ENCODE measurements around the gene SPDEF.

Gene SPDEF

DNA sequence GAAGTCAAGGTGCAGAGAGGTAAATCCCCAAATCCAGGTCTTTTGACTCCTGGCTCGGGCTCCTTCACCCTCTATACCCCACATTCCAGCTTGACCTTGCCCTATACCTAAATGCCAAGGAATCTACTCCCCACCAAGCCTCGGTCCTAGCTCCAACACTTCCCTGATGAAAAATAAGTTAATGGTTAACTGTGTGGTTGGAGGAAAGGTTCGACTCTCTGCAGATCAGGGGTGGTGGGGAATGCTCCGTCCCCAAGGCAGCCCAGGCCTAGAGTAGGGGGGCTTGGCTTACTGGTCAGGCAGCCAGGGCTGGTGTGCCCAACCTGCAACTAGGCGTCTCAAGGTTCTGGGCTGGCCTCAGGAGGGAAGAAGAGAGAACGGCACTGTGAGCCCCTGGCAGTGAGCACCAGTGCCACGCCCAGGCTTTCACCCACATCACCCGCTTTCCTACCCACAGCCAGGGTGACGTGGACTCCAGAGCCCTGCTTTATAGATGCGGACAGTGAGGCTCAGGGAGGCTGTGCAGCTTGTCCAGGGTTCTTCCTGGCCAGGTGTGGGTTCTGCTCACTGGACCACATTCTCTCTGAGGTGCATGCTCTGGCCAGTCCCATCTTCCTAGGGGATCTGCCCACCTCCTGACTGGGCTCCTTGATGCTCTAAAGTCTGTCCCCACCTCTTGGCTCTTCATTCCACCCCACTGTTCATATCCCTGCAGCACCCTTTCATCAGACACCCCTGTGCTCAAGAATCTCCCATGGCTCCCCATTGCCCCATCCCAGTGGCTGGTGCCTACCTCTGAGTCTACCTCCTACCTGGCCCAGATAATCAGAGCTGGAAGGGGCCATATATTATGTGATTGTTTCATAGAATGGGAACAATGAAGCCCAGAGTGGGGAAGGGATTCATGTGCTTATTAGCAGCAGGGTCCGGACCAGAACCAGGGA is 8.2 kb downstream of the SPDEF start:
- DNase-seq (ENCODE audit: extremely low spot score, insufficient read length, low read depth) (no peak), FAIRE-seq (no peak)

DNA sequence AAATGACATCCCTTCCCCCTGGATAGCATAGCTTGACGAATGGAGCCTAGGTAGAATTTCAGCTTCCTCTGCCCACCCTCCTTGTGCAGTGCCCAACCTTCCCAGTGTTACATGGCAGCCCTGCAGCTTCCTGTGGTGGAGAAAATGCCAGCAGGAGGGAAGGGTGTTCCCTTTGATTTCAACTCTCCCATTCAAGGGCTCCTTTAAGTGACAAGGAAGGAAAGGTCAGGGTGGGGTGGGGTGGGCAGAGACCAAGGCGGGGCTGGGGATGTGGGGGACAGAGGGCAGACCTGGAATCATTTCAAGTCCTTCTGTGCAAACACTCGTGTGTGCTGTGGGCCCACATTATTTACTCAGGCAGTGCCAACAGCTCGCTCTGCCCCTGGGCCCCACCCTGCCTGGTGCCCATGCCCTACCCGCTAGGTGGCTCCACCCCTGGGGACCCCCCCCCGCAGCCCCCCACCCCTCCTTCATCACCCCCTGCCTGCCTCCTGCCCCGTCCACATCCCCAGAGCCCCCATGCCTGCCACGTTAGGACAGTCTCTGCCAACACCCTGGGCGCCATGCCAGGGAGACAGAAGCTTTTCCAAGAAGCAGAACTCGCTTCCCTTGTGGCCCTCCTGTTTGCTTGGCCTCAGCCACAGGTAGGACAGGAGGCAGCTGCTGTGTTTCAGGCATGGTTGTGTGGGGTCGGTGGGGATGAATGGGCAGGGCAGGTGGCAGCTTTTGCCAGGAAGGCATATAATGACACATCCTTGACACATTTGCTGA is 9.4 kb downstream of the SPDEF start:
- FAIRE-seq (no peak), DNase-seq (ENCODE audit: extremely low spot score, insufficient read length, low read depth) (no peak)

DNA sequence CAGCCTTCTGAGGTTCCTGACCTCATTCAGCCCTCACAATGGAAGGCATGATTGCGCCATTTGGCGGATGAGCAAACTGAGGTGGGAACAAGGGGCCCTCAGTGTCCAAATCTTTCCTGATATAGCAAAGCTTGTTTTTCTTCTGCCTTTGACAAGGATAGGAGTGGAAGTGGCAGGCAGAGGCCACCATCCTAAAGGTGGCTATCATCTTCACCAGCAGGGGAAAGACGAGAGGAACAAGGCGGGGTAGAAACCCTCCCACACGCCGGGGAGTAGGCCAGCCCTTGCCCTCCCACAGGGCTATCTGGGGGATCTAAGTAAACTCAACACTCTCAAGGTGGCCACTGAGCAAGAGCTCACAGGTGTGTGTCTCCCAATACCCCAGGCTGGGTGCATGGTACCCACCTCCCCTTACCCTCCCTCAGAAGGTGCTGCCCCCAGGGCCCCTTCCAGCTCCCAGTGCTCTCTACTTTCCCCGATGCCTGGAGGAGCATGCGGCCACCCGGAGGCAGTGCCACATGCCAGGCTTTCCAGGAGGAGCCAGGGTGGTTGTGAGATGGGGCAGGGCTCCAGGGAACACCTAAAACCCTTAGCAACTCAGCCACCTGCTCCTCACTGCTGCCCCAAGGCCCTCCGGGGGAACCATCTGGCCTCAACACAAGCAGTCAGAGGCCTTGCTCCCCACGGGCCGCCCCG is 11.2 kb downstream of the SPDEF start:
- FAIRE-seq (no peak), DNase-seq (ENCODE audit: extremely low spot score, insufficient read length, low read depth) (no peak)

DNA sequence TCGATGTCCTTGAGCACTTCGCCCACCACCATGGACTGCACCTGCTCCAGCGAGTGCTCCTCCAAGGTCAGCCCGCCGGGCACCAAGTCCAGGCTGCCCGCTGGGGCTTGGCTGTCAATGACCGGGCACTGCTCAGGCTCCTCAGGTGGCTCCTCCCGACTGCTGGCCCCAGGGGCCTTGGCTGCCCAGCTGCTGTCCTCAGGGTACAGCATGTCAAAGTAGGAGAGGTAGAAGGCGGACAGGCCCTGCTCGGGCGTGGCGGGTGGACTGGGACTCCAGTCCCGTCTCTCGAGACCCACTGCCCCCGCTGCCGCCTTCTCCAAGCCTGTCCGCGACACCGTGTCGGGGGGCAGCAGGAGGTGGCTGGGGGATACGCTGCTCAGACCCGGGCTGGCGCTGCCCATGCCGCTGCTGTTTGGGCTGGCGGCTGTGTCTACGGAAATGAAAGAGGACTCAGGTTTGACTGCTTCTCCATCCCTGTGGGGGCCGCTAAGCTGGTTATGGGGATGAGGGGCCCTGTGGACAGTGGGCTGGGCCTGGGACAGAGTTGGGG is 12.0 kb downstream of the SPDEF start:
- no peak for FAIRE-seq

DNA sequence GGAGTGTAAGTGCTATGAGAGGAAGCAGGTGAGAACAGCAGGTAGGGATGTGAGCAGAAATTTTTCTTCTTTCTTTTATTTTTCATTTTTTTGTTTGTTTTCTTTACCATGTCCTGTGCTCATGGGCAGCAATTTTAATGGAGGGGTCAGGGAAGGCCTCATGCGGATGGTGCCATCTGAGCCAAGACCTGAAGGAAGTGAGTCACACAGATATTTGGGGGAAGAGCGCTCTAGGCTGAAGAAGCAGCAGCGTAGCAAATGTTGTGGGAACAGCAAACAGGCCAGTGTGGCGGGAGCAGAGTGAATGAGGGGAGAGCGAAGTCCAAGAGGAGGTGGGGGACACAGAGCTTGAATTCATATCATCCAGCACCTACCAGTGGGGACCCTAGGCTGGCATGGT is 12.7 kb downstream of the SPDEF start:
- DNase-seq (ENCODE audit: extremely low spot score, insufficient read length, low read depth) (no peak), FAIRE-seq (no peak)

More for the DNA sequence above, 12.0 kb downstream of the SPDEF start:
- DNase-seq (ENCODE audit: extremely low spot score, insufficient read length, low read depth), result no peak

DNA sequence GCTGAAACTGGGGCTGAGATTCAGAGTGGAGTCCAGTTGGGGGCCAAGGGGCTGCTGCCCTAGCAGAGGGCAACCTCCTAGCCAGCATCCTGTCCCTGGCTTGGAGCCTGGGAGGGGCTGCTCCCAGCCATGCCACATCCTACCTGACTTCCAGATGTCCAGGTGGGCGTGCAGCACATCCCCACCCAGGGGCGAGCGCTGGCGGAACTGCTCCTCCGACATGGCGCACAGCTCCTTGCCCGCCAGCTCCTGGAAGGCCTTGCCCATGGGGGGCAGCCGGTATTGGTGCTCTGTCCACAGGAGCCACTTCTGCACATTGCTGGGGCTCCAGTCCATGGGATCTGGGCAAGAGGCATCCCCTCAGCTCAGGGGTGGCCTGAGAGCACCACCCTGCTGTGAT is 15.3 kb downstream of the SPDEF start:
- FAIRE-seq (no peak), DNase-seq (ENCODE audit: extremely low spot score, insufficient read length, low read depth) (no peak)

DNA sequence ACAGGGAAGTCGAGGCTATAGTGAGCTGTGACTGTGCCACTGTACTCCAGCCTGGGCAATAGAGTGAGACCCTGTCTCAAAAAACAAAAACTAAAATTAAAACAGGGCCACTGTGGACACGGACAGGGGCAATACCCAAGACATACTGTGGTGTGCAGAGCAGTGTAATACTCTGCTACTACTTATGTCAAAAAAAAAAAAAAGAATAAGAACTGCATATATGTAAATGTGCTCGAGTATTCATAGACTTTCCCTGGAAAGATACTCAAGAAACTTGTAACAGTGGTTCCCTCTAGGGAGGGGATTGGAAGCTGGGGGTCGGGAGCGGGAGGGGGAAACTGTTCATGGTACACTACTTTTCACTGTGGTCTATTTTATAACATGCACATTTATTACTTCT is 15.9 kb downstream of the SPDEF start:
- no peak for FAIRE-seq

DNA sequence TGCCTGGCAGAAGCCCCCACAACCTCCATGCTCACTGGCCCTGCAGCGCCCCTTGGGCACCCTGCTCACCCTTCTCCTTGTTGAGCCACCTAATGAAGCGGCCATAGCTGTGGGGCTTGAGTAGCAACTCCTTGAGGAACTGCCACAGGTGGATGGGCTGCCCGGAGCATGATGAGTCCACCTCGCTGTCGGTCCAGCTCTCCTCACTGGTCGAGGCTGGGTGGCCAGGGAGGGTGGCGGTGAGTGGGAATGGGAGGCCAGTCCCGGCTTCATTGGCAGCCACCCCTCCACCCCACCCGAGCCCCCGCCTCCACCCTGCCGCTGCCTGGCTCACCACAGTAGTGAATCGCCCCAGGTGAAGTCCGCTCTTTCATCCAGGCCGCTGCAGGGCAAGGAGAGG is 16.9 kb downstream of the SPDEF start:
- DNase-seq (ENCODE audit: extremely low spot score, insufficient read length, low read depth) (no peak), FAIRE-seq (no peak)

More for the DNA sequence above, 15.9 kb downstream of the SPDEF start:
- DNase-seq (ENCODE audit: extremely low spot score, insufficient read length, low read depth), result no peak

DNA sequence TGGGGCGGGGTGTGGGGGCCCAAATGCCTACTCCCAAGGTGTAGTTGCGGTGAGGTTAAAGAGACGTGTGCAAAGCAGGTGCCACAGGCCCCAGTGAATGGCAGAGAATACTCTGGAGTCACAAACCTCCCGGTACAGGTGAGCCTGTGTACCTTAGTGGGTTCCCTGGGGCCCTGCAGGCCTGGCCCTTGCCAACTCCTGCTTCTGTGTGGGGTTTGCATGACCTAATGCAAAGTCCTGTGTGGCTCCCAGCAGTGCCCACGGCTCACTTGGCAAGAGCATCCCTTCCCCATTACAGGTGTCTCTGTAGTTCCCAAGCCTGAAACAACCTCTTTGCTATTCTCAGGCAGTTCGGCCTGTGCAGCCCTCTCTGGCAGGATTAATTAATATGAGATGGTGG is 17.5 kb downstream of the SPDEF start:
- DNase-seq (ENCODE audit: extremely low spot score, insufficient read length, low read depth), result no peak
- no peak for FAIRE-seq

DNA sequence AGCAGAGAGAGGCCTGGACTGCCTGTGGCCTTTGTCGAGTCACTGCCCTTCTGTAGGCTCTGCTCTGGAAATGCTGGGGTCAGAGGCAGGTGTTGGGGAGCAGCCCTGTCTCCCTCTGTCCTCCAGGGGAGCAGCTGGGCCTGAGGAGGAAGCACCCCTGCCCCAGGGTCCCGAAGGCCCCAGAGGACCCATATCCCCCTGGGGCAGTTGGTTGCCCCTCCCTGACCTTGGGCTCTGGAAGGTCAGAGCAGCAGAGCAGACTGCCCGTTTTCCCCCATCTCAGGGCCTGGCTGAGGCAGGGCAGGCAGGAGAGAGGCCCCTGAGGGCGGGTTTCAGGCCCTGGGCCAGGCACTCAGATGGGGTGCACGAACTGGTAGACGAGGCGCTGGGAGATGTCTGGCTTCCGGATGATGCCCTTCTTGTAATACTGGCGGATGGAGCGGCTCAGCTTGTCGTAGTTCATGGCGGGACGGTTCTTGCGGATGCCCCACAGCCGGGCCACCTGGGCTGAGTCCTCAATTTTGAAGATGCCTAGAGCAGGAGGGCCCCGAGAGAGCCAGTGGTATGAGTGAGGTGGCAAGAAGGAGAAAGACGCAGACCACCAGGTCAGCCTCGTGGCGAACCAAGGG is 18.1 kb downstream of the SPDEF start:
- FAIRE-seq (no peak), DNase-seq (ENCODE audit: extremely low spot score, insufficient read length, low read depth) (no peak)

DNA sequence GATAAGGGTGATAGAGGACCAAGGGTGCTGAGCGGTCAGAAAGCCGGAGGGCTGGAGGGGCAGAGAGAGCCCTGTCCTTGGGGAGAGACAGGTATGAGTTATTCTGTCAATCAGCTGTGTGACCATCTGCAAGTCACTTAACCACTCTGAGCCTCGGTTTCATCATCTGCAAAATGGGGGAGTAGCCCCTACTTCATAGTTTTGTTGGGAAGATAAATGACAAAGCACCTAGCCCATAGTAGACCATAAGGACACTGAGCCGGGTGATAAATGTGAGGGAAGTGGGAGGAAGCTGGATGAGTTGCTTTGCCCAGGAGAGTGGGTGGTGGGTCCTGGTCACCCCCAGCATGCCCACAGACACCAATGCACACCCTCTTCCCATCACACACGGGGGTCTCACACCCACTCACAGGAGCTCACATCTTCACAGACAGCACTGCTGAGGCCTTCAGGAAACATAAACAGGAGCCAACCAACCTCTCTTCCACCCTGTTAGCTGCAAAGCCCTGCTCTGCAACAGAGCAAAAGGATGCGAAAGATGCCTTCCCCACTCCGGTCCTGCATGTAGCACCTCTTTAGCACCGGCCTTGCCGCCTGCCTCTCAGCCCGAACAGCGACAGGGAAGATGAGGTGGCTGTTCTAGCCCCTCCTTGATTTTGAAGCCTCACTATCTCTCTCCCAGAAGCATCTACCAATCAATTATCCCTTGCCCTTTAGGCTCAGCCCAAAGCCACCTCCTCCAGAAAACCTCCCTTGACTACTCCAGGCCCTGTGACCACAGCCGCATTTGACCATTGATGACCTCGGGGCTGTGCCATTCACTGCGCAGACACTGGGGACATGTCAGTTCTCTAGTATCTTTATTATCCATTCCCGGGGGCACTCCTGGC is 18.9 kb downstream of the SPDEF start:
- FAIRE-seq, result no peak
- DNase-seq (ENCODE audit: extremely low spot score, insufficient read length, low read depth), result no peak

DNA sequence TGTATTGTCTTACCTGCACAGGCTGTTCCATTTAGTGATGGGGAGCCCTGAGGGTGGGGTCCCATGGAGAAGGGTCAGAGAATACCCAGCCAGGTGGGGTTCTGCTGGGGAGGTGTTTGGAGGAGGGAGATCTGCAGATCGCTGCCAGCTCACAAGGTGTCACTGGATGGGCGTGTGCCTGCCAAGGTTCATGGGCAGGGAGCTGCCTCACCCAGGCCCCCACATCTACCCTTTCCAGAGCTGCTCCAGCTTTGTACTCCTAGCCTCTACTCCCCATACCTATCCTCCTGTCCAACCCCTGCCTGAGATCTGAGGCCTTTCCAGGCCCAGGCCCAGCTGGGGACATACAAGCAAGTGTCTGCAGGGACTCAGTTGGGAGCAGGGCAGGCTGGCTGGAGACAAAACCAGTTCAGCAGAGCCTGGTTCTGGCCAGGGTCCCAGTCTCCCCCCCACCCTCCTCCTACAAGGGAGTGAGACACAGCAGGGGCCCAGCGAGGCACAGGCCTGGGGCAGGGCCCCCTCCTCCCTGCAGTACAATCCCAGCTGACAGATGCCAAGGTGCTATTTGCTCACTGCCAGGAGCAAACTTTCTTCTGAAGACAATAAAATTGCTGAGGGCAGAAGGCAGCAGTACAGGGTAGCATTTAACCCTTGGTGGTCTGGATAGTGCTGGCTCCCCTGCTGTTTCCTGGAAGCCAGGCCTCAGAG is 19.7 kb downstream of the SPDEF start:
- DNase-seq (ENCODE audit: extremely low spot score, insufficient read length, low read depth) (no peak), FAIRE-seq (no peak)

DNA sequence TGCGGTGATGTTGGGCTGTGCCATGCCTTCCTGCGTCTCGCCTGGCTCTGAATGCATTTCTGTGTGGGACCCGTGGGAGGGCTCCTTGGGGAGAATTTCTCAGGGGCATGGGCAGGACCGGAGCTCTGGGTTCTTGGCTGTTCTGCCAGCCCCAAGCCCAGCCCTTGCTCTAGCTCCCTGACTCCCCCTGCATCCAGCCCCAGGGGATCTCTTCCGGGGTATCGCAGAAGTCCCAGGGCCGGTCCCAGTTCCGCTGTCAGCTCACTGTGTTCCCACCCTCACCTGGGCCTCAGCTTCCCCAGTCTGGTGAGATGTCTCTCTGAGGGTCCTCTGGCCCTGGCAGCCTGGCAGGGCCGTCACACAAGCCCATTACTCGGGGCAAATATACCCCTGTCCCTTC is 20.5 kb downstream of the SPDEF start:
- DNase-seq (ENCODE audit: extremely low spot score, insufficient read length, low read depth) (no peak), FAIRE-seq (no peak)

DNA sequence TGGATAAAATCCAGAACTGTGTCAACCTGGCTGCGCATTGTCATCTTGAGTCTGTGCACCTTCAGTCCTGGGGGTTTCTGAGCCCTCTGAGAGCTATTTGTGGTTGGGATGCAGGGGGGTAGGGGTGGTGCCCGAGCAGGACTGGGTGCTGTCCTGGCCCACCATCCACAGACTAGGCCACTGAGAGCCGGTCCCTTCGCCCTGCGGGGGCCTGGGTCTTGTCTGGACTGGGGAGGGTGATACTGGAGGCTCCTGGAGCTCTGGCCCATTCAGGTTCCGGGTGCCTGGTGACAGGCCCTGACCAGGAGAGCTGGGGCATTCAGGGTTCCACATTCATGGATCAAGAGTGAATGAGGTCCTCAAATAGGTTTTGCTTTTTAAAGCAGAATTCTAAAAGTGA is 20.9 kb downstream of the SPDEF start:
- FAIRE-seq (no peak), DNase-seq (ENCODE audit: extremely low spot score, insufficient read length, low read depth) (no peak)

DNA sequence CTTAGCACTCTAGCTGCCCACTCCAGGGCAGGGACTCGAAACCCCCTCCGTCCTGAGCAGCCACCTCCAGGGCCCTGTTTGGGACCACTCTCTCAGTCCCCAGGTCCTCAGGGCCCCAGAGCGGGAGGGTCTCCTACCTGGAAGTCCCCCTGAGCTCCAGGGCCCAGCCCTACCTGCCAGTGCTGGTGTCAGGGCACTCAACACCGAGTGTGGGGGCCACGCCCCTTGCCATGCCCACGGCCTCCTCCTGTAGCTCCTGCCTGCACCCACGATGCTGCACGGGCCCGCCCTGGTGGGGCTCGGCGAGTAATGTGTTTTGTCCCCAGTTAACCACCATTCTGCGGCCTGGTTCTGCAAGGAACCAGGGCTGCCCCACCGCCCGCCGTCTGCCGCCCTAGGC is 21.5 kb downstream of the SPDEF start:
- FAIRE-seq (no peak), DNase-seq (ENCODE audit: extremely low spot score, insufficient read length, low read depth) (no peak)

DNA sequence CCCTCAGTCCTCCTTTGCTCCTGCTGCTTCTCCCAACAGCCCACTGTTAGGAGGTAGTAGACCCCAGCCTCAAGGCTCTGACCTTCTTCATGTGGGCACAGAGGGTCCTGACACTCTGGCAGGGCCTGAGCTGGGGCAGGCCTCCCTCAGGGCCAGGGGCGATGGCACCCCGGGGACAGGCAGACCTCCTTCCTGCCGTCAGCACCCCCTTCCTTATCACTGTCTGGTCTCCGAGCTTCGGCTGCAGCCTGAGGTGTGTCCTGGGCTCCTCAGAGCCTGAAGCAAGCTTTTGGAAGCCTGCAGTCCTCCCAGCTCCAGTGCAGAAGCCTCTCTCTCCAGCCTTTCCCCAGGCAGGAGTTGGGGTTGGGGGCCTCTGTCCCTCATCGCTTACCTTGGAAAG is 22.0 kb downstream of the SPDEF start:
- DNase-seq (ENCODE audit: extremely low spot score, insufficient read length, low read depth) (no peak), FAIRE-seq (no peak)

DNA sequence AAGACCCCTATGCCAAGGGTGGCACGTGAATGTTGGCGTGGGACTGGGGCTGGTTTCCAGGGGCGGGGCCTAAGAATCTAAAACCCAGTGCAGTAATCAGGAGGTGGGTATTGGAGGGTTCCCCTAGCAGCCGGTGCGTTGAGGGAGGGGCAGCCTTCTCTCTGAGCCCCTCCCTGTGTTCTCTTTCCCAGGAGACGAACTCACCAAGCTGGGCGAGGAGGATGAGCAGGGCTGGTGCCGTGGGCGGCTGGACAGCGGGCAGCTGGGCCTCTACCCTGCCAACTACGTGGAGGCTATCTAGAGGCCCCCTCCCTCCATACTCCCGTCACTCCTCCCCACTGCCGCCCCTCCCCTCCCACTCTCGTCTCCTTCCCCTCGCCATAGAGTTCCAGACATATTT is 23.9 kb downstream of the SPDEF start:
- no peak for FAIRE-seq
- no peak for DNase-seq (ENCODE audit: extremely low spot score, insufficient read length, low read depth)

DNA sequence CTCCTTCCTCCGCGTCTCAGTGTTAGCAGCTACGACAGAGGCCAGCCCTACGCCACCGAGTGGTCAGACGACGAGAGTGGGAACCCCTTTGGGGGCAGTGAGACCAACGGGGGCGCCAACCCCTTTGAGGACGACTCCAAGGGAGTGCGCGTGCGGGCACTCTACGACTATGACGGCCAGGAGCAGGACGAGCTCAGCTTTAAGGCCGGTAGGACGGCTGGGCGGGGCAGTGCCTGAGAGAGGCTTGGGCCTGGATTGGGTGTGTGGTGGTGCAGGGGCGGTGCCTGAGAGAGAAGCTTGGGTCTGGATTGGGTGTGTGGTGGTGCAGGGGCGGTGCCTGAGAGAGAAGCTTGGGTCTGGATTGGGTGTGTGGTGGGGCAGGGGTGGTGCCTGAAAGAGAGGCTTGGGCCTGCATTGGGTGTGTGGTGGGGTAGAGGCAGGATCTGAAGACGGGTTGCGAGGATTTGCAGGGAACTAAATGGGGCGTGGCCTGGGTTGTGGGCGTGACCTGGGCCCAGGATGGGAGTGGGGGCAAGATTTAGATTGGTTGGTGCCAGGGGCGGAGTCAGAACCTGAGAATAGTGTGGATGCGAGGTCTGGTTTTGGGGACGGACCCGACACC is 24.4 kb downstream of the SPDEF start:
- FAIRE-seq (no peak), DNase-seq (ENCODE audit: extremely low spot score, insufficient read length, low read depth) (no peak)

Data from GM18507 (cell line).